Neural cell (in vitro differentiated cells): Measurements from ENCODE around the gene DUT. TPM values are rescaled to one million over a fixed set of nuclear protein-coding genes. Genes with fewer than 3 reads are reported as not detected.

ENCODE experiments used
- H2AFZ ChIP-seq: fragments of 200-600, 300-800 bp; sonication (generic), shearing (Covaris generic); 2 replicates; pipeline ENCODE4 v1.6.0; 2014; ENCODE audit warnings: low read depth, mild to moderate bottlenecking, antibody characterized with exemption, low read length, moderate library complexity
- H3F3A ChIP-seq: fragments of 200-600 bp; shearing (Covaris generic); 2 replicates; pipeline ENCODE4 v1.6.1; 2016; ENCODE audit warnings: mild to moderate bottlenecking, moderate library complexity, mixed read lengths, antibody characterized with exemption, low read length; ENCODE audit not compliant: insufficient read depth, poor library complexity, severe bottlenecking
- H3K27ac ChIP-seq: fragments of 200-600, 300-800 bp; sonication (generic), shearing (Covaris generic); 2 replicates; pipeline ENCODE4 v1.5.1; 2014; ENCODE audit warnings: mild to moderate bottlenecking, low read length, moderate library complexity
- H3K27me3 ChIP-seq: fragments of 300-800, 200-600 bp; sonication (generic), shearing (Covaris generic); 2 replicates; pipeline ENCODE4 v1.6.0; 2014; ENCODE audit warnings: mild to moderate bottlenecking, low read depth, low read length, moderate library complexity; ENCODE audit not compliant: insufficient read depth
- H3K36me3 ChIP-seq: fragments of 300-800, 200-600 bp; sonication (generic), shearing (Covaris generic); 2 replicates; pipeline ENCODE4 v1.5.1; 2014; ENCODE audit warnings: mild to moderate bottlenecking, antibody characterized with exemption, low read length, moderate library complexity; ENCODE audit not compliant: insufficient read depth
- H3K4me2 ChIP-seq: fragments of 300-800, 200-600 bp; sonication (generic), shearing (Covaris generic); 2 replicates; pipeline ENCODE4 v1.6.0; 2014; ENCODE audit warnings: mild to moderate bottlenecking, low read length
- H3K4me3 ChIP-seq: fragments of 300-800, 200-600 bp; sonication (generic), shearing (Covaris generic); 2 replicates; pipeline ENCODE4 v1.5.1; 2014; ENCODE audit warnings: mild to moderate bottlenecking, low read length, moderate library complexity
- H3K79me2 ChIP-seq: fragments of 200-600 bp; shearing (Covaris generic); replicated peaks from 2 replicates; pipeline ENCODE4 v1.6.0; 2014; ENCODE audit warnings: mild to moderate bottlenecking, low read length, moderate library complexity; ENCODE audit not compliant: insufficient read depth
- H3K9ac ChIP-seq: fragments of 300-800, 200-600 bp; sonication (generic), shearing (Covaris generic); 2 replicates; pipeline ENCODE4 v1.6.1; 2016; ENCODE audit warnings: mild to moderate bottlenecking, low read length, mixed read lengths
- H3K9me2 ChIP-seq: fragments of 200-600 bp; shearing (Covaris generic); 2 replicates; pipeline ENCODE4 v1.6.1; 2016; ENCODE audit warnings: mild to moderate bottlenecking, low read length, mixed read lengths; ENCODE audit not compliant: insufficient read depth
- H3K9me3 ChIP-seq: fragments of 200-600, 300-800 bp; sonication (generic), shearing (Covaris generic); 2 replicates; pipeline ENCODE4 v1.6.1; 2016; ENCODE audit warnings: mild to moderate bottlenecking, mixed run types, low read length, moderate library complexity, mixed read lengths
- H4K20me1 ChIP-seq: fragments of 200-600 bp; shearing (Covaris generic); 2 replicates; pipeline ENCODE4 v1.6.1; 2016; ENCODE audit warnings: mild to moderate bottlenecking, mixed run types; ENCODE audit not compliant: insufficient read depth
- EP300 ChIP-seq: fragments of 450-650 bp; conservative IDR thresholded peaks from 2 replicates; pipeline ENCODE4 v1.6.1; 2014; ENCODE audit warnings: antibody characterized with exemption, mild to moderate bottlenecking, moderate library complexity; ENCODE audit not compliant: poor library complexity, severe bottlenecking
- EZH2 ChIP-seq: fragments of 200-600, 300-800 bp; shearing (Covaris generic), sonication (generic); IDR thresholded peaks from 2 replicates; pipeline ENCODE4 v1.6.1; 2014; ENCODE audit warnings: antibody characterized with exemption, low read length, borderline replicate concordance, mild to moderate bottlenecking; ENCODE audit not compliant: insufficient read depth, poor library complexity, severe bottlenecking
- MXI1 ChIP-seq: fragments of 450-650 bp; conservative IDR thresholded peaks from 2 replicates; pipeline ENCODE4 v1.6.1; 2014; ENCODE audit warnings: antibody characterized with exemption, mild to moderate bottlenecking; ENCODE audit not compliant: poor library complexity, severe bottlenecking
- POLR2AphosphoS5 ChIP-seq: IDR thresholded peaks from 2 replicates; pipeline ENCODE4 v1.6.1; 2012
- RAD21 ChIP-seq: fragments of 450-650 bp; conservative IDR thresholded peaks from 2 replicates; pipeline ENCODE4 v1.6.1; 2014; ENCODE audit warnings: antibody characterized with exemption, mild to moderate bottlenecking, moderate library complexity
- SMC3 ChIP-seq: fragments of 450-650 bp; conservative IDR thresholded peaks from 2 replicates; pipeline ENCODE4 v1.6.1; 2014; ENCODE audit warnings: antibody characterized with exemption, mild to moderate bottlenecking, moderate library complexity; ENCODE audit not compliant: poor library complexity
- TAF1 ChIP-seq: IDR thresholded peaks from 2 replicates; pipeline ENCODE4 v1.6.1; 2012; ENCODE audit warnings: low read depth
- polyA plus RNA-seq: library from polyadenylated mRNA; depleted of rRNA; stranded (reverse); fragments of >200 nt; gene quantifications from 2 replicates; pipeline ENCODE4 v1.2.3, GENCODE V29; 2014
- TF ChIP-seq, protein P1 (sequence below): fragments of 450-650 bp; IDR thresholded peaks from 2 replicates; pipeline ENCODE4 v1.5.1; 2014; ENCODE audit warnings: antibody characterized with exemption, mild to moderate bottlenecking, moderate library complexity; ENCODE audit not compliant: poor library complexity, severe bottlenecking
- TF ChIP-seq, protein P2 (sequence below): IDR thresholded peaks from 2 replicates; pipeline ENCODE4 v1.6.1; 2012; ENCODE audit warnings: borderline replicate concordance

Gene DUT
- polyA plus RNA-seq, 1 donor from 2014 or later: 263 TPM

DNA sequence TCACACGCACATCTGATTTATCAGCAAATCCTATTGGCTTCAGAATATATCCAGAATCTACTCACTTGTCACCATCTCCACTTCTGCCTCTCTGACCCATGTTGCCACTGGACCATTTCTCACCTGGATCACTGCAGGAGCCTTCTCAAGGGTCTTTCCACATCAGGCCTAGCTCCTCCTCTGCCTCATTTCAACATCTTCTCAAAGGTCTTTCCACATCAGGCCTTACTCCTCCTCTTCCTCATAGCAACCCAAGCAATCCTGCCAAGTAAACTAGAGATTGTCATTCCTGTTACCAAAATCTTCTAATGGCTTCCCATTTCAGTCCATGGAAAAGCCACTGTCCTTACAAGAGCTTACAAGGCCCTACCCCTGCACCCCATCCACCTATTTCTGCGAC is 18.0 kb upstream of the DUT start:
- H3K79me2 ChIP-seq: no peaks in the 10 kb centered on the region
- no peaks in the 10 kb centered on the region for H4K20me1 ChIP-seq
- no peak overlapping the region for H2AFZ ChIP-seq
- H3K4me3 ChIP-seq: no peak overlapping the region
- H3K9me2 ChIP-seq: no peaks in the 10 kb centered on the region
- no peaks in the 10 kb centered on the region for H3F3A ChIP-seq
- no peak overlapping the region for H3K4me2 ChIP-seq
- TF ChIP-seq TAF1 (no peak), SMC3 (no peak), EZH2 (no peak), EP300 (no peak), POLR2AphosphoS5 (no peak), MXI1 (no peak), RAD21 (no peak)
- TF ChIP-seq, protein P1, sequence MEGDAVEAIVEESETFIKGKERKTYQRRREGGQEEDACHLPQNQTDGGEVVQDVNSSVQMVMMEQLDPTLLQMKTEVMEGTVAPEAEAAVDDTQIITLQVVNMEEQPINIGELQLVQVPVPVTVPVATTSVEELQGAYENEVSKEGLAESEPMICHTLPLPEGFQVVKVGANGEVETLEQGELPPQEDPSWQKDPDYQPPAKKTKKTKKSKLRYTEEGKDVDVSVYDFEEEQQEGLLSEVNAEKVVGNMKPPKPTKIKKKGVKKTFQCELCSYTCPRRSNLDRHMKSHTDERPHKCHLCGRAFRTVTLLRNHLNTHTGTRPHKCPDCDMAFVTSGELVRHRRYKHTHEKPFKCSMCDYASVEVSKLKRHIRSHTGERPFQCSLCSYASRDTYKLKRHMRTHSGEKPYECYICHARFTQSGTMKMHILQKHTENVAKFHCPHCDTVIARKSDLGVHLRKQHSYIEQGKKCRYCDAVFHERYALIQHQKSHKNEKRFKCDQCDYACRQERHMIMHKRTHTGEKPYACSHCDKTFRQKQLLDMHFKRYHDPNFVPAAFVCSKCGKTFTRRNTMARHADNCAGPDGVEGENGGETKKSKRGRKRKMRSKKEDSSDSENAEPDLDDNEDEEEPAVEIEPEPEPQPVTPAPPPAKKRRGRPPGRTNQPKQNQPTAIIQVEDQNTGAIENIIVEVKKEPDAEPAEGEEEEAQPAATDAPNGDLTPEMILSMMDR: no peak
- TF ChIP-seq, protein P2, sequence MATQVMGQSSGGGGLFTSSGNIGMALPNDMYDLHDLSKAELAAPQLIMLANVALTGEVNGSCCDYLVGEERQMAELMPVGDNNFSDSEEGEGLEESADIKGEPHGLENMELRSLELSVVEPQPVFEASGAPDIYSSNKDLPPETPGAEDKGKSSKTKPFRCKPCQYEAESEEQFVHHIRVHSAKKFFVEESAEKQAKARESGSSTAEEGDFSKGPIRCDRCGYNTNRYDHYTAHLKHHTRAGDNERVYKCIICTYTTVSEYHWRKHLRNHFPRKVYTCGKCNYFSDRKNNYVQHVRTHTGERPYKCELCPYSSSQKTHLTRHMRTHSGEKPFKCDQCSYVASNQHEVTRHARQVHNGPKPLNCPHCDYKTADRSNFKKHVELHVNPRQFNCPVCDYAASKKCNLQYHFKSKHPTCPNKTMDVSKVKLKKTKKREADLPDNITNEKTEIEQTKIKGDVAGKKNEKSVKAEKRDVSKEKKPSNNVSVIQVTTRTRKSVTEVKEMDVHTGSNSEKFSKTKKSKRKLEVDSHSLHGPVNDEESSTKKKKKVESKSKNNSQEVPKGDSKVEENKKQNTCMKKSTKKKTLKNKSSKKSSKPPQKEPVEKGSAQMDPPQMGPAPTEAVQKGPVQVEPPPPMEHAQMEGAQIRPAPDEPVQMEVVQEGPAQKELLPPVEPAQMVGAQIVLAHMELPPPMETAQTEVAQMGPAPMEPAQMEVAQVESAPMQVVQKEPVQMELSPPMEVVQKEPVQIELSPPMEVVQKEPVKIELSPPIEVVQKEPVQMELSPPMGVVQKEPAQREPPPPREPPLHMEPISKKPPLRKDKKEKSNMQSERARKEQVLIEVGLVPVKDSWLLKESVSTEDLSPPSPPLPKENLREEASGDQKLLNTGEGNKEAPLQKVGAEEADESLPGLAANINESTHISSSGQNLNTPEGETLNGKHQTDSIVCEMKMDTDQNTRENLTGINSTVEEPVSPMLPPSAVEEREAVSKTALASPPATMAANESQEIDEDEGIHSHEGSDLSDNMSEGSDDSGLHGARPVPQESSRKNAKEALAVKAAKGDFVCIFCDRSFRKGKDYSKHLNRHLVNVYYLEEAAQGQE: no peak
- no peaks in the 10 kb centered on the region for H3K36me3 ChIP-seq
- H3K9ac ChIP-seq: no peak overlapping the region
- no peaks in the 10 kb centered on the region for H3K9me3 ChIP-seq
- H3K27ac ChIP-seq: no peak overlapping the region
- no peaks in the 10 kb centered on the region for H3K27me3 ChIP-seq

DNA sequence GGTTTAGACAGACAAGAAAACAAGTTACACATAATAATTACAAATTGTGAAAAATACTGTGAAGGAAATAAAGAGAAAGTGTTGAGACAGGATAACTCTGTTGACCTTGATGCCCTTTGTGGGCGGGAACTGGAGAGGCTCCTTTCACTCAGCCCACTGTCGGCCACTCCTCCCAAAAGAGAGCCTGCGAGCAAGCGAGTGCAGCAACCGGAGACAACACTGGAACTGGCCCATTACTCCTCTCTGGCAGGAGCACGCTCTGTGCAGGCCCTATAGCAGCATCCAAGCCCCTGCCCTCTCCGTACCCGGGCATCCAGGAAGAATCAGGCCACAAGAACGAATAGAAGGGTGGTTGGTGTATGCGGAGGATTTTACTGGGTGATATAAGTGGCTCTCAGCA is 16.2 kb upstream of the DUT start:
- Histone ChIP-seq H3K27me3 (no peaks in the 10 kb centered on the region), H3K9me3 (no peaks in the 10 kb centered on the region), H3K4me2 (no peak overlapping the region), H3F3A (no peaks in the 10 kb centered on the region), H3K9ac (no peak overlapping the region), H3K27ac (no peak overlapping the region), H2AFZ (no peak overlapping the region), H3K4me3 (no peak overlapping the region), H4K20me1 (no peaks in the 10 kb centered on the region), H3K36me3 (no peaks in the 10 kb centered on the region), H3K79me2 (no peaks in the 10 kb centered on the region), H3K9me2 (no peaks in the 10 kb centered on the region)
- TF ChIP-seq SMC3 (no peak), EP300 (no peak)

DNA sequence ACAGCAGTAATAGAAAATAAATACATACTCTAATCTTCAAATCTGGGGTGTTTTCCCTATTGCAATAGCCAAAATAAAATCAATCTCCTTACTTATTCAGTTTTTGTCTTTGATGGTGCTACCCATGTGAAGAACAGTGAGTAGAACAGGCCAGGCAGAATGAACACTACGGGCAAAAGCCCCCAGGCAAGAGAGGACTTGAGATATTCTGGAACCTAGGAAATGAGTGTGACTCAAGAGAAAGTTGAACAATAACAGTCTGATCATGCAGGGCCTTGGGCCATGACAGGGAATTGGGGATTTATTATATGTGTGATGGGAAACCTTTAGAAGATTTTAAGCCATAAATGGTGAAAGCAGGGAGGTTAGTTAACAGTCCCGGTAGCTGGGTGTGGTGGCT is 14.0 kb upstream of the DUT start:
- no peak overlapping the region for H3K4me3 ChIP-seq
- no peak overlapping the region for H3K27ac ChIP-seq
- no peaks in the 10 kb centered on the region for H3K9me2 ChIP-seq
- TF ChIP-seq EP300: no peak
- H2AFZ ChIP-seq: no peak overlapping the region
- H3K9ac ChIP-seq: no peak overlapping the region
- H3K27me3 ChIP-seq: no peaks in the 10 kb centered on the region
- no peaks in the 10 kb centered on the region for H3K36me3 ChIP-seq
- H3K4me2 ChIP-seq: no peak overlapping the region
- no peaks in the 10 kb centered on the region for H3F3A ChIP-seq
- no peaks in the 10 kb centered on the region for H4K20me1 ChIP-seq
- H3K79me2 ChIP-seq: no peaks in the 10 kb centered on the region
- H3K9me3 ChIP-seq: no peaks in the 10 kb centered on the region
